Hematopoietic multipotent progenitor cell (in vitro differentiated cells): ENCODE results near the gene PACS2. TPM values are rescaled to one million over a fixed set of nuclear protein-coding genes. Genes with fewer than 3 reads are reported as not detected.

ENCODE experiments used
- DNase-seq, 3 donors: peaks; one replicate each; pipeline ENCODE4 v3.0.0-alpha.2; 2011 to 2015; ENCODE audit warnings: low read depth in 2 of 3, low spot score in 2 of 3
- total RNA-seq: library from RNA; depleted of rRNA; stranded (reverse); fragments of >200 nt; gene quantifications from one replicate; pipeline ENCODE4 v1.2.3, GENCODE V29; 2012

Gene PACS2
- total RNA-seq, 1 donor, result 104 TPM

DNA sequence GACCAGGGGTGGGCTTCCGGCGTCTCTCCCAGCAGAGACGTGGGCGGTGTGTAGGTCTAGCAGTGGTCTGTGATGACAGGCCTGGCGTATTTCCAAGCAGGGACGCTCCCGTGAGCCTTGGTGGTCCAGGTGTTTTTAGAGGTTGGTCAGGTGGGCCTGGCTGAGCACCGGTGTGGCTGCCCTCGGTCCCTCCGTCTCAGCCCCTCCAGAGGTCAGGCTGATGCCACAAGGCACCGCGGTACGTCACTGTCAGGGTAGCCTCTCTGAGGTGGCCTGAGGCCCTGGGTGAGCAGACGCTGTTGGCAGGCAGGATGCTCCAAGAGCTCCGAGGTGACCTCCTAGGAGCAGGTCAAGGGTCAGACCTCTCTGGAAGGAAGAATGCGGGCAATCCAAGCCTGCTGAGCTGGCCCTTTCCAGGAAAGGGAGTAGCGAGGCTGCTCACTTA lies 118.6 kb downstream of the PACS2 start:
- no peak for DNase-seq

DNA sequence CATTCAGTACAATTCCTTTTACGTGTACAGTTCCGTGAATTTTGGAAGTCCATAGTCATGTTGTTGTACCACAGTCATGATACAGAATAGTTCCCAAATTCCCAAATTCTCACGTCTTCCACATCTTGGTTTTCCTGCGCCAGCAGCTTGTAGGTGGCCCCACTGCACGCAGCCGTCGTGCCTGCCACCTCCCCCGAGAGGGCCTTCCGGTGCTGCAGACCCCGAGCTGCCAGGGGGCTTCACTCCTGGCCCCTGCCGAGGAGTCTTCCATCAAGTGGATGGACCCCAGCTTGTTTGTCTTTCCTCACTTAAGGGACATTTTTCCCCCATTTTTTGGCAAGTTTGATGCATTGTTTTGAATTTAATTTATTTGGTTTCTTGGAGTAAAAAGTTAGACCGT lies 121.9 kb downstream of the PACS2 start:
- DNase-seq, result no peak

GRCh38 chr14:105436891-105437722 lies 122.6 kb downstream of the PACS2 start:
- DNase-seq, result no peak

DNA sequence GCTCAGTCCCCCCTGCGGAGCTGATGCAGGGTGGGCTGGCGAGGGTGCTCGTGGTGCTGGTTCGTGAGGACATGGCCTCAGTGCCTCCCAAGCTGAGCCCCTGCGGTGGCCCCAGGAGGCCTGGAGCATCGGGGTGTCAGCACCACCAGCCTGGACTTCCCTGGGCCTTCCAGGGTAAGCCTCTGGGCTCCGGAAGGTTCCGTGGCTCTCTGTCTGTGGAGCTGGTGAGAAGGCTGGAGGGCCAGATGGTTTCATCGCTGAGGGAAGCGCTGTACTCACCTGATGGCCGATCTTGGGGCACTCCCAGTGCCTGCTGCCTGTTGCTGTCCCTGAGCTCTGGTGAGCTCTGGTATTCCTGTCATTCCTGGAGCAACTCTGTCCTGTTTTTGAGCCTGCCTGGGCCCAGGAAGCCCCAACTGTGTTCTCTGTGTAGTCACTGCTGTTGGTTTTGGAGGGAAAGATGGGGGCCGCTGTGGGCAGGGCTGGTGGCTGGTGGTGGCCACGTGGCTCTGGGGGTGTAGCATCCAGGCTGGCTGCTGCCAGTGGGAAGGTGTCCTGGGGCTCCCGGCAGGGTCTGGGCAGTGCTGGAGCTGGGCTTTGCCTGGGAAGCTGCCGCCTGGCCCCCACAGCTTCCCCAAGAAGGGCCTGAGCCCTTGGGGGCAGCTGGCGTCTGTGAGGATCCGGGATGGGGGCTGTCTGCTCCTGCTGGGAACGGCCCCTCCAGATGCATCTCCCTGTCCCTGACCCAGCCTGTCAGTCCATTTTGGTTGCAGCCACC lies 123.4 kb downstream of the PACS2 start:
- no peak for DNase-seq

- DNase-seq, result no peak
These were observed 124.6 kb downstream of the PACS2 start for GRCh38 chr14:105439179-105439578.

DNA sequence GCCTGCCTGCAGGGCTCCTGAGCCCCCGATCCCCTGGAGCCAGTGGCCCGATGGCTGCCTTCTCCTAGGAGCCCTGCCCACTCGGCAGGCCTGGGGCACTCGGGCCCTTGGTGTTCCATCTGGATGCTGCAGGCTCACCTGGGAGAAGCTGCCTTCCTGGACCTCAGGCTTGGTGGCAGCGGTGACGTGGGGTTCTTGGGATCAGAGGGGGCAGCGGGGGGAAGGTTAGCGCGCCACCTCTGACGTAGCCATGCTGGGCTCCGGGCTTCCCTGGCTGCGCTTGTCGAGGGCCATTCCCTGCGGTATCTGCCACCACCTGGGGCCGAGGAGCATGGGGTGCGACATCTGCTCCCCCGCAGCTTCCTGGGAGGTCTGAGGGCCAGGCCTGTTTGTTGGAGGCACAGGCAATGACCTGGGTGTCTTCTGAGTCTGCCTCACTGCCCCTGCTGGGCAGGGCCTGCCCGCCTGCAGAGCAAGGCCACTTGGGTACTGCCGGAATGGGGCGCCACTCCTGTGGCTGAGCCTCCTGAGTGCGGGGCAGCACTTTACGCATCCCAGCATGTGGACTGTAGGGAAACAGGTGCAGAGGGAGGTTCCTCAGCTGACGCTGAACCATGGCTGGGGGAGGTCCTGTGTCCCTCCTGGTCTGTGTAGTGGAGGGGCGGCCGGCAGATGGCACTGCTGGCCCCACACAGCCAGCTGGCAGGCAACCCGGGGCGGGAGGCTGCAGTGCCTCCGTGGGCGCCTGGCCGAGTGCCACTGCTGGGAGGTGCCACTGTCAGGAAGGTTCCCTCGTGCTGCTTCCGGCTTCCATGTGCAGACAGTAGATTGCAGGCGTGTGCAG lies 125.4 kb downstream of the PACS2 start:
- no peak for DNase-seq

- no peak for DNase-seq
These were observed 126.0 kb downstream of the PACS2 start for GRCh38 chr14:105440554-105440900.

DNA sequence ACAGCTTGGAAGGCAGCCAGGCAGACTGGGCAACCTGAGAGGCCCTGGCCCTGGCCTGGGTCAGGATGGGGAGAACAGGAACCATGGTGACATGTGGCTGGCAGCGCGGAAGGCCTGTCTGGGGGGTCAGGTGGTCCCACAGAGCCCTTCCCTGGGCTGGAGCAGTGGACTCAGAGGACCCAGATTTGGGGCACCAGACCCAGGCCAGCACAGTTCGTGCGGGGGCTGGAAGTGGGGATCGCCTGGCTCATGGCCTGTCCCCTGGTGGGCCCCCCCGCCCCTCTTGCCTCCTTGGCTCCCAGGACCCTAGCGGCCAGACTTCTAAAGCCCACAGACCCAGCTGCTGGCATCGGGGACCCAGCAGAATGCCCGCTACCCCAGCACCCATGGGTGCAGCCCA lies 126.4 kb downstream of the PACS2 start:
- DNase-seq, result no peak

DNA sequence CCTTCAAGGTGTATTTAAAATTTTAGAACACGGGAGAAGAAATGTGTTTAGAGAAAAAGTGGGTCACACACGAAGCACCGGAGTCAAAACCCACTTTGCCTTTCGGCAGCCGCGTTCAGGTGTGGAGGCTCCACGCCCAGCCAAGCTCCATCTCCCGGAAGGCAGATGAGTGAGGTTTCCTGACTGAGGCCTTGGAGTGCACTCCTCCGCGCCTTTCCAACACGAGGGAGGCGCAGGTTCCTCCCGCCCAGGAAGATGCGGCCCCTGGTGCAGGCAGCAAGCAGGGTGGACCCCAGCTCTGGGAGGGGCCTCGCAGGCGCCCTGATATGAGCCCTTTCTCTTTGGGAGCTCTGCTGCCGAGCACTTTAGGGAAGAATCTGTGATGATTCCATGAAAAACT lies 127.6 kb downstream of the PACS2 start:
- DNase-seq, result no peak

GRCh38 chr14:105442834-105443233 lies 128.3 kb downstream of the PACS2 start:
- DNase-seq, result no peak

GRCh38 chr14:105444859-105445258 lies 130.3 kb downstream of the PACS2 start:
- no peak for DNase-seq

- DNase-seq, result no peak
These were observed 130.7 kb downstream of the PACS2 start for GRCh38 chr14:105445290-105445689.

GRCh38 chr14:105445901-105446845 lies 131.6 kb downstream of the PACS2 start:
- no peak for DNase-seq

- DNase-seq, result no peak
These were observed 132.4 kb downstream of the PACS2 start for GRCh38 chr14:105446971-105447370.

Other genes starting within 250 kb of the PACS2 start
- gene GPR132, start 249.3 kb upstream of the PACS2 start, total RNA-seq, result 13.5 TPM
- gene JAG2, start 146.0 kb upstream of the PACS2 start, total RNA-seq, result 1.1 TPM
- 8.9 TPM for gene NUDT14, start 133.4 kb upstream of the PACS2 start, total RNA-seq
- 10.2 TPM for gene BTBD6, start 66.2 kb upstream of the PACS2 start, total RNA-seq
- gene BRF1, start 13.7 kb upstream of the PACS2 start, total RNA-seq, result 125 TPM
- 1.1 TPM for gene TEX22, start 83.8 kb downstream of the PACS2 start, total RNA-seq
- gene MTA1, start 105.1 kb downstream of the PACS2 start, total RNA-seq, result 110 TPM
- gene CRIP2, start 160.1 kb downstream of the PACS2 start, total RNA-seq, result 43.9 TPM
- 52.0 TPM for gene CRIP1, start 172.1 kb downstream of the PACS2 start, total RNA-seq
- 29.1 TPM for gene TEDC1, start 176.5 kb downstream of the PACS2 start, total RNA-seq
- gene TMEM121, start 211.8 kb downstream of the PACS2 start, total RNA-seq, result 46.3 TPM